Osteoblast (primary cell): ENCODE results near the gene LCN12. TPM values are rescaled to one million over a fixed set of nuclear protein-coding genes. Genes with fewer than 3 reads are reported as not detected.

Experiments used
- DNase-seq: peaks from one replicate; pipeline ENCODE4 v3.0.0; 2011; ENCODE audit warnings: low spot score, mixed read lengths; ENCODE audit not compliant: insufficient read length; ENCODE audit errors: missing footprints
- H2AFZ ChIP-seq: 2 replicates; pipeline ENCODE4 v1.6.0; 2011; ENCODE audit warnings: mild to moderate bottlenecking, low read length
- H3K27ac ChIP-seq: 2 replicates; pipeline ENCODE4 v1.5.1; 2011; ENCODE audit warnings: mild to moderate bottlenecking, low read depth, low read length, moderate library complexity
- H3K27me3 ChIP-seq: 2 replicates; pipeline ENCODE4 v1.6.0; 2012; ENCODE audit warnings: mild to moderate bottlenecking, control low read depth, inconsistent platforms, low read length, moderate library complexity; ENCODE audit not compliant: insufficient read depth
- H3K36me3 ChIP-seq: 2 replicates; pipeline ENCODE4 v1.5.1; 2011; ENCODE audit warnings: mild to moderate bottlenecking, low read length, control low read depth, moderate library complexity; ENCODE audit not compliant: insufficient read depth
- H3K4me1 ChIP-seq: 2 replicates; pipeline ENCODE4 v1.5.1; 2011; ENCODE audit warnings: mild to moderate bottlenecking, low read length, control low read depth, moderate library complexity; ENCODE audit not compliant: insufficient read depth
- H3K4me2 ChIP-seq: 2 replicates; pipeline ENCODE4 v1.6.0; 2011; ENCODE audit warnings: mild to moderate bottlenecking, low read length; ENCODE audit not compliant: insufficient read depth
- H3K4me3 ChIP-seq: fragments of 200-600 bp; sonication (generic); 3 replicates; pipeline ENCODE4 v1.5.1; 2012; ENCODE audit warnings: mild to moderate bottlenecking, low read length, inconsistent platforms; ENCODE audit not compliant: insufficient read depth
- H3K79me2 ChIP-seq: 2 replicates; pipeline ENCODE4 v1.6.0; 2012; ENCODE audit warnings: mild to moderate bottlenecking, low read length, control low read depth, inconsistent platforms; ENCODE audit not compliant: insufficient read depth
- H3K9me3 ChIP-seq: 2 replicates; pipeline ENCODE4 v1.5.1; 2011; ENCODE audit warnings: low read depth, low read length, control low read depth
- H4K20me1 ChIP-seq: 2 replicates; pipeline ENCODE4 v1.6.0; 2012; ENCODE audit warnings: mild to moderate bottlenecking, low read length, control low read depth; ENCODE audit not compliant: insufficient read depth
- total RNA-seq: library from RNA; depleted of rRNA; stranded (reverse); fragments of >200 nt; gene quantifications from 2 replicates; pipeline ENCODE4 v1.2.3, GENCODE V29; 2012
- TF ChIP-seq, protein P1 (sequence below): IDR thresholded peaks from 2 replicates; pipeline ENCODE4 v1.5.1; 2011; ENCODE audit warnings: mild to moderate bottlenecking, low read depth, low read length, moderate library complexity; ENCODE audit errors: extremely low read depth

Gene LCN12
- total RNA-seq, 1 donor: not detected

DNA sequence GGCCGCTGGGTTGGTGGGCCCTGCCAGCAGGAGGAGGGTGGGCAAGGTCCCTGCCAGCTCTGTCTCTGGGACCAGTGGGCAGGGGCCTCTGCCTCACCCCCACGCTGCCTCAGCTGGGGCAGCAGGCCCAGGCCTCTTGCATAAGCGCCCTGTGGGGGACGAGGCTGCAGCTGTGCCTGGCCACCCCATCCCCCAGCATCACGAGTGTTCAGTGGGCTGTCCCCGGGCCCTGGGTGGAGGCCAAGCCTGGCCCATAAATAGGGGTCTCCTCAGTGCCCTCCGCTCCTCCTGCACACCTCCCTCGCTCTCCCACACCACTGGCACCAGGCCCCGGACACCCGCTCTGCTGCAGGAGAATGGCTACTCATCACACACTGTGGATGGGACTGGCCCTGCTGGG is 25.1 kb downstream of the LCN12 start, which contains the start of gene PTGDS:
Gene PTGDS, plus strand, starts transcription at position 282 of the 400 bp plus-strand sequence. Its CDS starts 75 bp downstream, at position 357.
- H3K27me3 ChIP-seq: no peaks in the 10 kb centered on the region
- H3K4me3 ChIP-seq: peak within 1 kb of the TSS; percentile 68
- H4K20me1 ChIP-seq: no peaks in the 10 kb centered on the region
- peaks cover 5% of the 10 kb centered on the region for H3K4me1 ChIP-seq
- H3K4me2 ChIP-seq: peak within 1 kb of the TSS; percentile 76
- peak within 1 kb of the TSS; percentile 74 for H2AFZ ChIP-seq
- H3K27ac ChIP-seq: no peak within 1 kb of the TSS
- TF ChIP-seq, protein P1, sequence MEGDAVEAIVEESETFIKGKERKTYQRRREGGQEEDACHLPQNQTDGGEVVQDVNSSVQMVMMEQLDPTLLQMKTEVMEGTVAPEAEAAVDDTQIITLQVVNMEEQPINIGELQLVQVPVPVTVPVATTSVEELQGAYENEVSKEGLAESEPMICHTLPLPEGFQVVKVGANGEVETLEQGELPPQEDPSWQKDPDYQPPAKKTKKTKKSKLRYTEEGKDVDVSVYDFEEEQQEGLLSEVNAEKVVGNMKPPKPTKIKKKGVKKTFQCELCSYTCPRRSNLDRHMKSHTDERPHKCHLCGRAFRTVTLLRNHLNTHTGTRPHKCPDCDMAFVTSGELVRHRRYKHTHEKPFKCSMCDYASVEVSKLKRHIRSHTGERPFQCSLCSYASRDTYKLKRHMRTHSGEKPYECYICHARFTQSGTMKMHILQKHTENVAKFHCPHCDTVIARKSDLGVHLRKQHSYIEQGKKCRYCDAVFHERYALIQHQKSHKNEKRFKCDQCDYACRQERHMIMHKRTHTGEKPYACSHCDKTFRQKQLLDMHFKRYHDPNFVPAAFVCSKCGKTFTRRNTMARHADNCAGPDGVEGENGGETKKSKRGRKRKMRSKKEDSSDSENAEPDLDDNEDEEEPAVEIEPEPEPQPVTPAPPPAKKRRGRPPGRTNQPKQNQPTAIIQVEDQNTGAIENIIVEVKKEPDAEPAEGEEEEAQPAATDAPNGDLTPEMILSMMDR: no peak
- H3K79me2 ChIP-seq: no peaks in the 10 kb centered on the region
- no peaks in the 10 kb centered on the region for H3K9me3 ChIP-seq
- DNase-seq: no peak
- no peaks in the 10 kb centered on the region for H3K36me3 ChIP-seq

DNA sequence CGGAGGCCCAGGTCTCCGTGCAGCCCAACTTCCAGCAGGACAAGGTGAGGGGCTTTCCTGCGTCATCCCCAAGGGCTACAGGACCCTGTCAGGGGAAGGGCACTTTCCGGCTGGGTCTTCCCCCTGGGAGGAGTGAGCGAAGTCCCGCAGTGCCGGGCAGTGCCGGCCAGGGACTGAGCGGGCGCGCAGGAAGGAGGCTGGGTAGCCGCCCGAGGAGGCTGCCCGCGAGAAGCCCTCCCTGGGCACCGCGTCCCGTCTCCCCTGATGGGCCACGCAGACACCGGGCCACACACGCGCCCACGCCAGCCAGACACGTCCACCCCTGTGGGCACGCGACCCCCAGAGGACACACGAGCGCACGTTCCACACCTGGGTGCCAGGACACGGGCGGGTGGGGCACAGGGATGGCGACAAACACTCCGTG is 25.6 kb downstream of the LCN12 start:
- no peaks in the 10 kb centered on the region for H3K27me3 ChIP-seq
- H2AFZ ChIP-seq: peak overlapping the region; percentile 74
- no peaks in the 10 kb centered on the region for H4K20me1 ChIP-seq
- H3K4me2 ChIP-seq: peak overlapping the region; percentile 76
- peak overlapping the region; percentile 68 for H3K4me3 ChIP-seq
- H3K4me1 ChIP-seq: peaks cover 5% of the 10 kb centered on the region
- H3K27ac ChIP-seq: no peak overlapping the region
- no peaks in the 10 kb centered on the region for H3K9me3 ChIP-seq
- H3K79me2 ChIP-seq: no peaks in the 10 kb centered on the region
- H3K36me3 ChIP-seq: no peaks in the 10 kb centered on the region
- DNase-seq: no peak
- TF ChIP-seq, protein P1: no peak

DNA sequence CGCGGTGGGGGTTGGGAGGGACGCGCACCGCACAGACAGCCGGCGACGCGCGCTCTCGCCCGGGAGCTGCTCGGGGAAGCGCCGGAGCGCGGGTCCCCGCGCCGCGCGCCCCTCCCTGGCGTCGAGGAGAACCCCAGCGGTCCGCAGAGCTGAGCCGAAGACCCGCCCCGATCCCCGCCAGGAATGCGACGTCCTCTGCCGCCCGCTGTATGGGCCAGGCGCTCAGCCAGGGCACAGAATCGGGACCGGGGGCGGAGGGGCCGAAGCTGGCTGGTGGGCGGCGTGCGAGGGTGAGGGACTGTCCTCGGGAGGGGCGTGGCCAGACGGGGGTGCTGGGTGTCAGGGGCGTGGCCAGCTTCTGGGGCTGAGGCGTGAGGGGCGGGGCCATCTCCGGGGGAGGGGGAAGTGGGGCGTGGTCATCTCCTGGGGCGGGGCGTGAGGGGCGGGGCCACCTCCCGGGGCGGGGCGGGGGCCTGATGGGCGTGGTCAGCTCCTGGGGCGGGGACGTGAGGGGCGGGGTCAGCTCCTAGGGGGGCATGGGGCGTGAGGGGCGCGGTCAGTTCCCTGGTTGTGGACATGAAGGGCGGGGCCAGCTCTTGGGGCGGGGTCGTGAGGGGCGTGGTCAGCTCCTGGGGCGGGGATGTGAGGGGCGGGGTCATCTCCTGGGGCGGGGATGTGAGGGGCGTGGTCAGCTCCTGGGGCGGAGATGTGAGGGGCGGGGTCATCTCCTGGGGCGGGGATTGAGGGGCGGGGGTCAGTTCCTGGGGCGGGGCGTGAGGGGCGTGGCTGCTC is 26.2 kb downstream of the LCN12 start:
- Histone ChIP-seq H3K4me2 (peak overlapping the region; percentile 76), H3K4me1 (peaks cover 5% of the 10 kb centered on the region), H3K36me3 (no peaks in the 10 kb centered on the region), H3K27me3 (no peaks in the 10 kb centered on the region), H3K79me2 (no peaks in the 10 kb centered on the region), H2AFZ (peak overlapping the region; percentile 74), H3K27ac (no peak overlapping the region), H3K9me3 (no peaks in the 10 kb centered on the region), H4K20me1 (no peaks in the 10 kb centered on the region), H3K4me3 (peak overlapping the region; percentile 68)
- peak; percentile 99 for DNase-seq
- TF ChIP-seq, protein P1: no peak

DNA sequence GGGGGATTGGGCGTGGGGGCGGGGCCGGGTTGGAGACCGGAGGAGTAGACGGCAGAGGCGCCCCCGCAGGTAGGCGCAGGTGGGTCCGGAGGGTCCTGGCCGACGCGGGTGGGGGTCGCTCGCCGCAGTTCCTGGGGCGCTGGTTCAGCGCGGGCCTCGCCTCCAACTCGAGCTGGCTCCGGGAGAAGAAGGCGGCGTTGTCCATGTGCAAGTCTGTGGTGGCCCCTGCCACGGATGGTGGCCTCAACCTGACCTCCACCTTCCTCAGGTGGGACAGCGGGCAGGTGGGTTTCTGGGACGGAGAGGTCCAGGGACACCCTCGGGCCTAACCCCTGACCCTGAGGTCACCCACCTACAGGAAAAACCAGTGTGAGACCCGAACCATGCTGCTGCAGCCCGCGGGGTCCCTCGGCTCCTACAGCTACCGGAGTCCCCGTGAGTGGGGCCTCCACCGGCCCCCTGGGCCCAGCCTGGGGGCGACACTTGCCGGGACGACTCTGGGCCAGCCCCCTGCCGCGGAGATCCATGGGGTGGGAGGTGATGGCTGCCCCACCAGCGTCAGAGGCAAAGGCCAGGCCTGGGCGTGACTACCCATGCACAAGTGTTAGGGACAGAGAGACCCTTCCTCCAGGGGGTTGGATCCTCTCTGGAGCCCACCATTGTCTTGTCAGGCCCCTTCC is 26.9 kb downstream of the LCN12 start:
- H3K27me3 ChIP-seq: peaks cover 2% of the 10 kb centered on the region
- no peaks in the 10 kb centered on the region for H3K79me2 ChIP-seq
- TF ChIP-seq, protein P1: no peak
- H4K20me1 ChIP-seq: no peaks in the 10 kb centered on the region
- H3K9me3 ChIP-seq: no peaks in the 10 kb centered on the region
- H3K36me3 ChIP-seq: no peaks in the 10 kb centered on the region
- no peak overlapping the region for H3K4me2 ChIP-seq
- H3K4me3 ChIP-seq: no peak overlapping the region
- no peak for DNase-seq
- peaks cover 5% of the 10 kb centered on the region for H3K4me1 ChIP-seq
- H2AFZ ChIP-seq: no peak overlapping the region
- no peak overlapping the region for H3K27ac ChIP-seq
